Adrenal gland (tissue), 12 donors: ENCODE data around the gene OXSR1. TPM values are rescaled to one million over a fixed set of nuclear protein-coding genes. Genes with fewer than 3 reads are reported as not detected.

Source experiments
- DNase-seq, 7 donors: peaks; one replicate each; pipeline ENCODE4 v3.0.0-alpha.2; 2019 to 2020
- H3K27ac ChIP-seq, 5 donors: fragments of 200-600 bp; sonication (generic) in 4 of 5; 1 replicate in 3 of 5; 2 replicates in 2 of 5; pipeline versions ENCODE4 v1.5.1 to v1.8.0; 2016 to 2020; ENCODE audit warnings: mild to moderate bottlenecking in 1 of 5
- H3K27me3 ChIP-seq: fragments of 200-600 bp; 2 replicates; pipeline ENCODE4 v1.8.0; 2021
- H3K36me3 ChIP-seq, 2 donors: fragments of 200-600 bp; replicated peaks in 1 of 2; 1 replicate in 1 of 2; 2 replicates in 1 of 2; pipeline versions ENCODE4 v1.5.1 to v1.8.0; 2018 to 2022
- H3K4me1 ChIP-seq, 2 donors: fragments of 200-600 bp; replicated peaks in 1 of 2; 1 replicate in 1 of 2; 2 replicates in 1 of 2; pipeline versions ENCODE4 v1.5.1 to v1.8.0; 2018 to 2021
- H3K4me3 ChIP-seq, 4 donors: fragments of 200-600 bp; sonication (generic) in 3 of 4; one replicate each; pipeline ENCODE4 v1.5.1; 2016 to 2018
- H3K9me3 ChIP-seq, 3 donors: fragments of 200-600 bp; sonication (generic) in 1 of 3; replicated peaks in 1 of 3; 1 replicate in 2 of 3; 2 replicates in 1 of 3; pipeline versions ENCODE4 v1.5.1 to v1.8.0; 2016 to 2021
- CTCF ChIP-seq, 6 experiments: fragments of 450-650 bp in 4 of 6; fragments of 200-600 bp in 2 of 6; sonication (generic) in 1 of 6; IDR thresholded peaks; 1 replicate in 5 of 6; 2 replicates in 1 of 6; pipeline versions ENCODE4 v1.5.1 to v1.8.0; 2016 to 2021; ENCODE audit warnings: antibody characterized with exemption in 6 of 6, mild to moderate bottlenecking in 2 of 6, moderate library complexity in 1 of 6
- POLR2A ChIP-seq, 2 donors: fragments of 450-650 bp; IDR thresholded peaks; one replicate each; pipeline ENCODE4 v1.6.1; 2017; ENCODE audit warnings: antibody characterized with exemption in 2 of 2, mild to moderate bottlenecking in 2 of 2, moderate library complexity in 1 of 2
- WGBS, 4 donors: extraction: QIAGEN DNeasy Blood & Tissue Kit in 2 of 4; methylation state at CpG; one replicate each; pipeline versions ENCODE4 v1.1.5 to v1.1.7; 2013 to 2017; 5-methylcytosine and 5-hydroxymethylcytosine counted together
- intact Hi-C, 2 donors: fragments of 100-400 bp; cut with DNase I; formaldehyde crosslinking; loops; one replicate each; pipeline versions ENCODE4 v1.14.1 to v1.15.0; 2022 to 2023
- polyA plus RNA-seq, 3 donors: library from polyadenylated mRNA; stranded (reverse); fragments of 200-250 nt in 2 of 3; fragments of 350-450 nt in 1 of 3; fragmentation: Illumina TruSeq in 1 of 3; extraction: RNeasy Lipid Tissue Mini Kit (QIAGEN cat#74804) in 1 of 3; gene quantifications; one replicate each; pipeline ENCODE4 v1.2.3, GENCODE V29; 2013 to 2014
- total RNA-seq, 9 donors: library from RNA; depleted of rRNA in 4 of 9; stranded (reverse); fragments of >200 nt in 4 of 9; fragments of 120-200 nt in 1 of 9; fragmentation: NEBNext Ultra II Directional in 1 of 9; extraction: Animal tissue kit (Norgen Biotek cat#: 25700) in 1 of 9; gene quantifications; one replicate each; pipeline versions ENCODE4 v1.1.0 to v1.2.4, GENCODE V29; 2013 to 2023
- donor health status: healthy with polysubstance abuse.
- donor health status: Bipolar disorder and iron deficiency.
- donor health status: DM: yes; HTN: yes; CAD: no.
- donor health status: DM: no; HTN: no; CAD: no.
- donor health status: DM: no; HTN: no; CAD: no.
- donor health status: DM: yes; HTN: yes; CAD: no.

Gene OXSR1
- total and polyA plus RNA-seq, 12 donors = 14.8 to 47.5 (median 29.3) TPM

GRCh38 chr3:38129058-38129457 is 36.3 kb upstream of the OXSR1 start:
- intact Hi-C loops = loop anchor here in 1 of 2 donors (10.0 kb wide), 1 partner anchor 116 kb away; no protein-coding TSS in a partner anchor
- peak in 6 of 7 donors; percentile 26 to 56 (median 48) for DNase-seq
- peaks cover 0 to 100% of the 10 kb centered on the region in 2 donors for H3K36me3 ChIP-seq
- H3K27me3 ChIP-seq = no peaks in the 10 kb centered on the region
- TF ChIP-seq POLR2A (IDR thresholded peaks at IDR 0.05) (no peak), CTCF (IDR thresholded peaks at IDR 0.05) (no peak)
- H3K27ac ChIP-seq = peak overlapping the region in 1 of 5 donors; percentile 16
- no peaks in the 10 kb centered on the region for H3K9me3 ChIP-seq
- H3K4me3 ChIP-seq = no peak overlapping the region
- 58 to 71% (median 65%) methylated on average over 2 to 5 of the region's 5 CpGs for WGBS, 4 donors
- peaks cover 4 to 18% of the 10 kb centered on the region in 2 donors for H3K4me1 ChIP-seq

- H3K4me1 ChIP-seq = peaks cover 10 to 29% of the 10 kb centered on the region in 2 donors
- H3K4me3 ChIP-seq = no peak overlapping the region
- TF ChIP-seq POLR2A (IDR thresholded peaks at IDR 0.05) = no peak
- TF ChIP-seq CTCF (IDR thresholded peaks at IDR 0.05) = no peak
- peak in 1 of 7 donors; percentile 39 for DNase-seq
- no peak overlapping the region for H3K27ac ChIP-seq
- no peaks in the 10 kb centered on the region for H3K9me3 ChIP-seq
- intact Hi-C loops = no loop called here
- 67 to 83% (median 75%) methylated on average over 1 to 3 of the region's 3 CpGs for WGBS, 4 donors
- H3K27me3 ChIP-seq = no peaks in the 10 kb centered on the region
- peaks cover 0 to 92% of the 10 kb centered on the region in 2 donors for H3K36me3 ChIP-seq
Measured at GRCh38 chr3:38130631-38131065, 34.7 kb upstream of the OXSR1 start.

GRCh38 chr3:38131621-38132369 is 33.5 kb upstream of the OXSR1 start:
- intact Hi-C loops = no loop called here
- H3K27ac ChIP-seq = no peak overlapping the region
- no peaks in the 10 kb centered on the region for H3K9me3 ChIP-seq
- WGBS, 4 donors = 67 to 73% (median 73%) methylated on average over 5 to 6 of the region's 6 CpGs; no CpG with 5 or more reads in 1 of the 4 donors
- no peaks in the 10 kb centered on the region for H3K27me3 ChIP-seq
- H3K4me1 ChIP-seq = peaks cover 14 to 35% of the 10 kb centered on the region in 2 donors
- peak in 2 of 7 donors; percentile 13 to 59 for DNase-seq
- TF ChIP-seq POLR2A (IDR thresholded peaks at IDR 0.05) (no peak), CTCF (IDR thresholded peaks at IDR 0.05) (peak in 4 of 6 experiments; percentile 9 to 21 (median 16))
- H3K4me3 ChIP-seq = no peak overlapping the region
- peaks cover 0 to 80% of the 10 kb centered on the region in 2 donors for H3K36me3 ChIP-seq

- intact Hi-C loops = no loop called here
- Histone ChIP-seq H3K27me3 (no peaks in the 10 kb centered on the region), H3K9me3 (no peaks in the 10 kb centered on the region), H3K4me1 (peaks cover 21 to 42% of the 10 kb centered on the region in 2 donors), H3K27ac (peak overlapping the region in 2 of 5 donors; percentile 3 to 44), H3K4me3 (no peak overlapping the region), H3K36me3 (peaks cover 0 to 66% of the 10 kb centered on the region in 2 donors)
- TF ChIP-seq CTCF (IDR thresholded peaks at IDR 0.05) (no peak), POLR2A (IDR thresholded peaks at IDR 0.05) (no peak)
- WGBS, 4 donors = 58 to 78% (median 64%) methylated on average over 3 of the region's 3 CpGs
- peak in 2 of 7 donors; percentile 7 to 17 for DNase-seq
Measured at GRCh38 chr3:38133209-38133556, 32.2 kb upstream of the OXSR1 start.
